GM18861 (cell line): ENCODE data around the gene SLC38A2.
"Not testable (repeated sequence)": the region's sequence is repeated elsewhere in the genome, so short reads cannot be mapped to it uniquely, and the experiment has no call there.

Source experiments
- ATAC-seq: cut with Tn5 transposase; IDR thresholded peaks from one replicate; pipeline ENCODE4 v1.9.1; 2021; ENCODE audit not compliant: unreplicated experiment

SLC38A2 gene

DNA sequence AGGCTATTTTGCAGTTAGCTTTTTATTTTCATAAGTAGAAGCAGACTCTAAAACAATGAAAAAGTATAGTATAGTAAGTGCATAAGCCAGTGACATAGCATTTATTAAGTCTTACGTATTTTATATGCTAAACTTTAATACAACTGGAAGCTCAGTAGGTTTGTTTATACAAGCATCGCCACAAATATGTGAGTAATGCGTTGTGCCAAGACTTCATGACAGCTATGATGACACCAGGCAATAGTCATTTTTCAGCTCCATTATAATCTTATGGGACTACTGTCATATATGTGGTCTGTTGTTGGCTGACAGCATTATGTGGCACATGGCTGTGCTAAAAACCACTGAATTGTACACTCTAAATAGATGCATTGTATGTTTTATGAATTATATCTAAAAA, 40.3 kb downstream of the SLC38A2 start:
- ATAC-seq = no peak

DNA sequence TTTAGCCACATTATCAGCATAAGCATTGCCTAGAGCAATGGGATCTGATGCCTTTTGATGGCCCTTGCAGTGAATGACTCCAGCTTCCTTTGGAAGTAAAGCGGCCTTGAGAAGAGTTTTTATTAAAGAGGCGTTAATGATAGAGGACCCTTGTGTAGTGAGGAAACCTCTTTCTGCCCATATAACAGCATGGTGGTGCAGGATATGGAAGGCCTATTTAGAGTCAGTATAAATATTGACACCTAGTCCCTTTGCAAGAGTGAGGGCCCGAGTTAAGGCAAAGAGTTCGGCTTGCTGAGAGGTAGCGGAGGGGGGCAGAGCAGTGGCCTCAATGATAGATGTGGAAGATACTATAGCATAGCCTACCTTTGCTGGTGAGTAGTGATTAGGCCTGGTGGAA, 47.5 kb downstream of the SLC38A2 start:
- not testable (repeated sequence) for ATAC-seq

DNA sequence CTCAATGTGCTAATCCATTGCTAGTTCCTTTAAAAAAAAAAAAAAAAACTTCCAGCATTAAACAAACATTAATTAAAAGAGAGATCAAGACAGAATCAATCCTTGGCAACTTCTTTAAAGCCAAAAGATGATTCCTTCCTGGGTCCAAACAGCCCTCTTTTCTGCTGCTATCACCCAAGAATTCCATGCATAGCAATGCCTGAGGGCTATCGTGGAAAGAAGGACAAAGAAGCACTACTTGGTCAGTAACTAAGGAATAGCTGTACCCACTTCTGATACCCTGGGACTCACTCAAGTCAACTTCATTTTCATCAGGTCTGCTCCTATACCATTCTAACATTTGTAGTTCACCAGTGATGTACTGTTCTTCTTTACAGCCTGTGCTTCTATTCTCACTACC, 51.8 kb downstream of the SLC38A2 start:
- ATAC-seq = no peak

DNA sequence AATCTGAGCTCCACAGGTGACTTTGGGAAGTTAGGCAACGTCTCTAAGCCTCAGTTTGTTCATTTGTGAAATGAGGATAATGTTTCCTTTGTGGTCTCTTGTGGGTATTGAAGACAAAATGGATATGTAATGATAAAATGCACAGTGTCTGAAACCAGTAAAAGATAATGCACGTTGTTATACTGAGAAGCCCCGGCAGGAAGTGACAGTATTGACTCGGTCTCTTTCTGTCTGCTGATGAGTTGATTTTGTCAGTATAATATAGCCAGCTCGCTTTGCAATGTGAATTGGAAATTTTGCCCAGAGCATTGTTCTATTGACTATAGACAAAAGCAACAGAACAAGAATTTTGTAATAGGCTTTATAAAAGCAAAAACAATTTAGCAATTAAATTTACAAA, 54.5 kb downstream of the SLC38A2 start:
- no peak for ATAC-seq
